ENCODE data around the gene MUC2. TPM values are rescaled to one million over a fixed set of nuclear protein-coding genes. Genes with fewer than 3 reads are reported as not detected.

The MUC2 gene
- total and polyA plus RNA-seq, 10 of the 15 experiments (the other 5 are each of a cell fraction or from before 2014, with no cell fraction given): 0.23 TPM; not detected in 9

- no peak overlapping the region for H2AFZ ChIP-seq (ENCODE audit: control insufficient read depth, low read depth, low read length)
- no TSS peak for BruUV-seq (replicated peaks)
- RAD21 ChIA-PET (ENCODE audit: unreplicated experiment): no interaction called here
- no peaks in the 10 kb centered on the region for H4K20me1 ChIP-seq (ENCODE audit: control insufficient read depth, insufficient read depth)
- FAIRE-seq (no peak), ATAC-seq (no peak), DNase-seq (ENCODE audit: low read depth, low spot score) (no peak)
- intact Hi-C loops (cut with micrococcal nuclease; ENCODE audit: unreplicated experiment) (no loop called here), in situ Hi-C loops (cut with MboI) (no loop called here)
- H3K9me3 ChIP-seq (replicated peaks; ENCODE audit: control insufficient read depth, insufficient read depth, low read length): no peaks in the 10 kb centered on the region
- no peak overlapping the region for H3K27ac ChIP-seq (ENCODE audit: control insufficient read depth, insufficient read depth)
- no peak overlapping the region for H3K9ac ChIP-seq (ENCODE audit: control insufficient read depth, insufficient read depth, low read length)
- POLR2A ChIA-PET: no interaction called here
- H3K4me3 ChIP-seq: no peak overlapping the region
- WGBS (ENCODE audit: insufficient coverage, insufficient replicate concordance, low lambda C conversion rate, missing lambda C conversion rate): 48% methylated on average over 17 of the region's 20 CpGs
- H3K79me2 ChIP-seq (ENCODE audit: control insufficient read depth, insufficient read depth, low read length): no peaks in the 10 kb centered on the region
- TF ChIP-seq CHD2 (IDR thresholded peaks at IDR 0.05; ENCODE audit: borderline replicate concordance, low read depth, low read length) (no peak), YY1 (IDR thresholded peaks at IDR 0.05; ENCODE audit: low read depth, low read length) (no peak), RCOR1 (conservative IDR thresholded peaks at IDR 0.05; ENCODE audit: low read depth, low read length) (no peak), CBX3 (IDR thresholded peaks at IDR 0.05; ENCODE audit: borderline replicate concordance, low read depth) (no peak), ATF3 (IDR thresholded peaks at IDR 0.05; ENCODE audit: borderline replicate concordance, extremely low read depth, low read depth, low read length) (no peak), NFXL1 (IDR thresholded peaks at IDR 0.05; ENCODE audit: borderline replicate concordance) (no peak), SIN3A (IDR thresholded peaks at IDR 0.05; ENCODE audit: low read depth, low read length) (no peak), TBL1XR1 (IDR thresholded peaks at IDR 0.05; ENCODE audit: low read depth, low read length) (no peak), PAX8 (IDR thresholded peaks at IDR 0.05) (no peak)
- TF ChIP-seq, protein P1, sequence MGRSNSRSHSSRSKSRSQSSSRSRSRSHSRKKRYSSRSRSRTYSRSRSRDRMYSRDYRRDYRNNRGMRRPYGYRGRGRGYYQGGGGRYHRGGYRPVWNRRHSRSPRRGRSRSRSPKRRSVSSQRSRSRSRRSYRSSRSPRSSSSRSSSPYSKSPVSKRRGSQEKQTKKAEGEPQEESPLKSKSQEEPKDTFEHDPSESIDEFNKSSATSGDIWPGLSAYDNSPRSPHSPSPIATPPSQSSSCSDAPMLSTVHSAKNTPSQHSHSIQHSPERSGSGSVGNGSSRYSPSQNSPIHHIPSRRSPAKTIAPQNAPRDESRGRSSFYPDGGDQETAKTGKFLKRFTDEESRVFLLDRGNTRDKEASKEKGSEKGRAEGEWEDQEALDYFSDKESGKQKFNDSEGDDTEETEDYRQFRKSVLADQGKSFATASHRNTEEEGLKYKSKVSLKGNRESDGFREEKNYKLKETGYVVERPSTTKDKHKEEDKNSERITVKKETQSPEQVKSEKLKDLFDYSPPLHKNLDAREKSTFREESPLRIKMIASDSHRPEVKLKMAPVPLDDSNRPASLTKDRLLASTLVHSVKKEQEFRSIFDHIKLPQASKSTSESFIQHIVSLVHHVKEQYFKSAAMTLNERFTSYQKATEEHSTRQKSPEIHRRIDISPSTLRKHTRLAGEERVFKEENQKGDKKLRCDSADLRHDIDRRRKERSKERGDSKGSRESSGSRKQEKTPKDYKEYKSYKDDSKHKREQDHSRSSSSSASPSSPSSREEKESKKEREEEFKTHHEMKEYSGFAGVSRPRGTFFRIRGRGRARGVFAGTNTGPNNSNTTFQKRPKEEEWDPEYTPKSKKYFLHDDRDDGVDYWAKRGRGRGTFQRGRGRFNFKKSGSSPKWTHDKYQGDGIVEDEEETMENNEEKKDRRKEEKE (IDR thresholded peaks at IDR 0.05): no peak
- SMC1A ChIA-PET (ENCODE audit: uncharacterized antibody, unreplicated experiment): no interaction called here
- CTCF ChIA-PET: no interaction called here
- H3K4me2 ChIP-seq (ENCODE audit: control insufficient read depth, insufficient read depth): no peak overlapping the region
- no peaks in the 10 kb centered on the region for H3K27me3 ChIP-seq (replicated peaks in 1 of 2; ENCODE audit: control insufficient read depth in 2 of 2, insufficient read depth in 2 of 2, low read length in 1 of 2)
- no peaks in the 10 kb centered on the region for H3K4me1 ChIP-seq (ENCODE audit: control insufficient read depth, insufficient read depth, low read length)
- H3K36me3 ChIP-seq (ENCODE audit: control insufficient read depth in 2 of 2, insufficient read depth in 2 of 2, low read length in 1 of 2): no peaks in the 10 kb centered on the region
Measured at GRCh38 chr11:1043563-1044096, 31.0 kb upstream of the MUC2 start.
